KOPT-K1 (cell line): Measurements from ENCODE around the gene GNPDA2.
"Not testable (repeated sequence)": the region's sequence is repeated elsewhere in the genome, so short reads cannot be mapped to it uniquely, and the experiment has no call there.

Source experiments
- H3K27ac ChIP-seq: fragments of 200-600 bp; sonication (generic); 2 replicates; pipeline ENCODE4 v1.5.1; 2016; ENCODE audit warnings: antibody characterized with exemption, mild to moderate bottlenecking, low read depth, low read length; ENCODE audit not compliant: poor library complexity, severe bottlenecking
- H3K36me3 ChIP-seq: fragments of 200-600 bp; sonication (generic); 2 replicates; pipeline ENCODE4 v1.5.1; 2017; ENCODE audit warnings: antibody characterized with exemption, mild to moderate bottlenecking, low read length, moderate library complexity; ENCODE audit not compliant: insufficient read depth
- H3K9me3 ChIP-seq: fragments of 200-600 bp; sonication (generic); 2 replicates; pipeline ENCODE4 v1.5.1; 2017; ENCODE audit warnings: antibody characterized with exemption, low read length, mild to moderate bottlenecking; ENCODE audit not compliant: insufficient read depth, poor library complexity, severe bottlenecking

Gene GNPDA2

GRCh38 chr4:44726038-44726871 lies at the start of gene GNPDA2:
GNPDA2 (minus strand) TSS chr4:44726556; CDS start chr4:44722207, 4,349 bp downstream.
- Histone ChIP-seq H3K27ac (peak within 1 kb of the TSS; percentile 55), H3K9me3 (no peaks in the 10 kb centered on the region), H3K36me3 (no peaks in the 10 kb centered on the region)

GRCh38 chr4:44772340-44772739 lies 46.0 kb upstream of the GNPDA2 start:
- Histone ChIP-seq H3K9me3 (peaks cover 17% of the 10 kb centered on the region), H3K27ac (no peak overlapping the region), H3K36me3 (no peaks in the 10 kb centered on the region)

GRCh38 chr4:44771789-44772188 lies 45.4 kb upstream of the GNPDA2 start:
- no peaks in the 10 kb centered on the region for H3K36me3 ChIP-seq
- no peak overlapping the region for H3K27ac ChIP-seq
- H3K9me3 ChIP-seq, result peaks cover 17% of the 10 kb centered on the region

- H3K36me3 ChIP-seq, result no peaks in the 10 kb centered on the region
- H3K27ac ChIP-seq, result no peak overlapping the region
- H3K9me3 ChIP-seq, result no peaks in the 10 kb centered on the region
Observed at GRCh38 chr4:44766453-44766852, 40.1 kb upstream of the GNPDA2 start.

- no peaks in the 10 kb centered on the region for H3K36me3 ChIP-seq
- no peak overlapping the region for H3K27ac ChIP-seq
- H3K9me3 ChIP-seq, result no peaks in the 10 kb centered on the region
Observed at GRCh38 chr4:44765116-44765515, 38.8 kb upstream of the GNPDA2 start.

GRCh38 chr4:44761306-44761705 lies 35.0 kb upstream of the GNPDA2 start:
- no peaks in the 10 kb centered on the region for H3K36me3 ChIP-seq
- no peak overlapping the region for H3K27ac ChIP-seq
- H3K9me3 ChIP-seq, result no peaks in the 10 kb centered on the region

GRCh38 chr4:44760142-44760898 lies 34.0 kb upstream of the GNPDA2 start:
- Histone ChIP-seq H3K36me3 (no peaks in the 10 kb centered on the region), H3K27ac (no peak overlapping the region), H3K9me3 (no peaks in the 10 kb centered on the region)

- Histone ChIP-seq H3K27ac (no peak overlapping the region), H3K9me3 (no peaks in the 10 kb centered on the region), H3K36me3 (no peaks in the 10 kb centered on the region)
Observed at GRCh38 chr4:44756559-44756958, 30.2 kb upstream of the GNPDA2 start.

GRCh38 chr4:44740201-44740600 lies 13.8 kb upstream of the GNPDA2 start:
- Histone ChIP-seq H3K9me3 (no peaks in the 10 kb centered on the region), H3K27ac (no peak overlapping the region), H3K36me3 (no peaks in the 10 kb centered on the region)

- Histone ChIP-seq H3K9me3 (no peaks in the 10 kb centered on the region), H3K27ac (no peak overlapping the region), H3K36me3 (no peaks in the 10 kb centered on the region)
Observed at GRCh38 chr4:44738615-44739014, 12.3 kb upstream of the GNPDA2 start.

GRCh38 chr4:44736900-44737299 lies 10.5 kb upstream of the GNPDA2 start:
- Histone ChIP-seq H3K9me3 (no peaks in the 10 kb centered on the region), H3K36me3 (no peaks in the 10 kb centered on the region), H3K27ac (no peak overlapping the region)

GRCh38 chr4:44728694-44729093 lies 2.3 kb upstream of the GNPDA2 start:
- not testable (repeated sequence) for H3K36me3 ChIP-seq, H3K9me3 ChIP-seq, H3K27ac ChIP-seq

- Histone ChIP-seq H3K36me3 (no peaks in the 10 kb centered on the region), H3K27ac (no peak overlapping the region), H3K9me3 (no peaks in the 10 kb centered on the region)
Observed at GRCh38 chr4:44727471-44727870, 1.1 kb upstream of the GNPDA2 start.

- Histone ChIP-seq H3K36me3 (no peaks in the 10 kb centered on the region), H3K9me3 (no peaks in the 10 kb centered on the region), H3K27ac (peak overlapping the region; percentile 55)
Observed at GRCh38 chr4:44725726-44726037, 674 bp downstream of the GNPDA2 start.

- no peaks in the 10 kb centered on the region for H3K36me3 ChIP-seq
- H3K27ac ChIP-seq, result no peak overlapping the region
- H3K9me3 ChIP-seq, result no peaks in the 10 kb centered on the region
Observed at GRCh38 chr4:44725166-44725565, 1.2 kb downstream of the GNPDA2 start.

- Histone ChIP-seq H3K27ac (no peak overlapping the region), H3K36me3 (no peaks in the 10 kb centered on the region)
Observed at GRCh38 chr4:44722001-44722400, 4.4 kb downstream of the GNPDA2 start.

More at GRCh38 chr4:44722001-44722400, 4.4 kb downstream of the GNPDA2 start:
- no peaks in the 10 kb centered on the region for H3K9me3 ChIP-seq
